ENCODE data around the gene RBBP8NL.

Gene RBBP8NL

DNA sequence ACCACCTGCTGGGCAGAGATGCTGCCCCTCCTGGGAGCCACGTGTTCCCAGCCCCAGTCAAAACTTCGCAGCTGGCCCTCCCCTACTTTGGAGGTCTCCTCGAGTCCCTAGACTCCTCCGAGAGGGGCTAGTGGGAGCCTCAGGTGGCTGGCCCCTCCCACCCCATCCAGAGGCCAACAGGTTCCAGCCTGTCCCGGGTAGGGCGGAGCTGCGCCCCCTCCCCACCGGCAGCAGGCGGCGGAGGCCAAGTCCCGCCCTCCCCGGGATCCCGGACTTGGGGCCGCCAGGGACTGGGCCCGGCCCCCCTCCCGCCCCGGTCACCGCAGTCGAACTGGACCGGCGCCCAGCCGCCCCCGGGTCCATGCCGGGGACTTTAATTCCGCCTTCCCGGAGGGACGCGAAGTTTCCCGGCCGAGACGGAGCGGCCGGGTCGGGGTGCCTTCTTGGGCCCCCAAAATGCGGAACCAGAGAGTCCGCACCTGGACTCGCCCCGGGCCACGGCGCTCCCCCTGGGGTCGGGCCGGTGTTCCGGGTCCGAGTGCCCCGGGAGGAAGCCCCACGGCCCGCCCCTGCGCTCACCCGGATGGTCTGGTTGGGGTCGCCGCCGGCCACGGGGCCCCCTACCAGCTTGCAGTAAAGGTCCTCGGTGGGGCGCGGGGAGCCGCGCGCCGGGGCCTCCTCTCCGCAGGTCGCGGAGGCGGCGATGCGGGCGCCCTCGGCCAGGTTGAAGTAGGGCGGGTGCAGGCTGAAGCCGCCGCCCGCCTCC is 60.8 kb downstream of the RBBP8NL start:
- TF ChIP-seq, protein P1, sequence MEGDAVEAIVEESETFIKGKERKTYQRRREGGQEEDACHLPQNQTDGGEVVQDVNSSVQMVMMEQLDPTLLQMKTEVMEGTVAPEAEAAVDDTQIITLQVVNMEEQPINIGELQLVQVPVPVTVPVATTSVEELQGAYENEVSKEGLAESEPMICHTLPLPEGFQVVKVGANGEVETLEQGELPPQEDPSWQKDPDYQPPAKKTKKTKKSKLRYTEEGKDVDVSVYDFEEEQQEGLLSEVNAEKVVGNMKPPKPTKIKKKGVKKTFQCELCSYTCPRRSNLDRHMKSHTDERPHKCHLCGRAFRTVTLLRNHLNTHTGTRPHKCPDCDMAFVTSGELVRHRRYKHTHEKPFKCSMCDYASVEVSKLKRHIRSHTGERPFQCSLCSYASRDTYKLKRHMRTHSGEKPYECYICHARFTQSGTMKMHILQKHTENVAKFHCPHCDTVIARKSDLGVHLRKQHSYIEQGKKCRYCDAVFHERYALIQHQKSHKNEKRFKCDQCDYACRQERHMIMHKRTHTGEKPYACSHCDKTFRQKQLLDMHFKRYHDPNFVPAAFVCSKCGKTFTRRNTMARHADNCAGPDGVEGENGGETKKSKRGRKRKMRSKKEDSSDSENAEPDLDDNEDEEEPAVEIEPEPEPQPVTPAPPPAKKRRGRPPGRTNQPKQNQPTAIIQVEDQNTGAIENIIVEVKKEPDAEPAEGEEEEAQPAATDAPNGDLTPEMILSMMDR (conservative IDR thresholded peaks at IDR 0.05; ENCODE audit: low read depth, low read length) = no peak
- peak overlapping the region; percentile 86 for H3K4me3 ChIP-seq (ENCODE audit: low read length)
- no peak for DNase-seq (ENCODE audit: low read depth)

DNA sequence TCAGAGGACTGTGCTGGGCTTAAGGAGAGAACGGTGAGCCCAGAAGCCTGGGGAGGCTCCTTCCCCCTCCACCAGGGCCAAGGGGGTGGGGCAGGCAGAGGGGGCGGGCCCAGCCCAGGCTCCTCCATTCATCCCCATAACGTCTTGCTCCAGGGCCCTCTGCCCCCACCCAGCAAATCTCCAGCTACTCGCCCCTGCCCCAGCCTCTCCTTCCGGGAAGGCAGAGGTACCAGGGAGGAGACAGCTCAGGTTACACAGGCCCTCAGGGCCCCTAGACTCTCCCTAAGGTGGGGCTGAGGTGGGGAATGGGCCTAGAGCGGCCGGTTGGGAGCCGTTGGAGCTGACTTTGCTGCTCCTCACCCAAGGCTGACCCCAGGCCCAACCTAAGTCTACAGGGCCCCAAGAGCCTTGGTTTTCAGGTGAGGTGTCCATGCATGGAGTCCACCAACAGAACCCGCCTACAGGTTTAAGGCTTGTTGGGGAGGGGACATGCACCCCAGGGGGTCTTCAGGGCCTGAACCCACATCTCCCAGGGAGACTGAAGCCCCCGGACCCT is 61.4 kb downstream of the RBBP8NL start:
- TF ChIP-seq, protein P1 (conservative IDR thresholded peaks at IDR 0.05; ENCODE audit: low read depth, low read length) = no peak
- no peak for DNase-seq (ENCODE audit: low read depth)
- peak overlapping the region; percentile 86 for H3K4me3 ChIP-seq (ENCODE audit: low read length)

DNA sequence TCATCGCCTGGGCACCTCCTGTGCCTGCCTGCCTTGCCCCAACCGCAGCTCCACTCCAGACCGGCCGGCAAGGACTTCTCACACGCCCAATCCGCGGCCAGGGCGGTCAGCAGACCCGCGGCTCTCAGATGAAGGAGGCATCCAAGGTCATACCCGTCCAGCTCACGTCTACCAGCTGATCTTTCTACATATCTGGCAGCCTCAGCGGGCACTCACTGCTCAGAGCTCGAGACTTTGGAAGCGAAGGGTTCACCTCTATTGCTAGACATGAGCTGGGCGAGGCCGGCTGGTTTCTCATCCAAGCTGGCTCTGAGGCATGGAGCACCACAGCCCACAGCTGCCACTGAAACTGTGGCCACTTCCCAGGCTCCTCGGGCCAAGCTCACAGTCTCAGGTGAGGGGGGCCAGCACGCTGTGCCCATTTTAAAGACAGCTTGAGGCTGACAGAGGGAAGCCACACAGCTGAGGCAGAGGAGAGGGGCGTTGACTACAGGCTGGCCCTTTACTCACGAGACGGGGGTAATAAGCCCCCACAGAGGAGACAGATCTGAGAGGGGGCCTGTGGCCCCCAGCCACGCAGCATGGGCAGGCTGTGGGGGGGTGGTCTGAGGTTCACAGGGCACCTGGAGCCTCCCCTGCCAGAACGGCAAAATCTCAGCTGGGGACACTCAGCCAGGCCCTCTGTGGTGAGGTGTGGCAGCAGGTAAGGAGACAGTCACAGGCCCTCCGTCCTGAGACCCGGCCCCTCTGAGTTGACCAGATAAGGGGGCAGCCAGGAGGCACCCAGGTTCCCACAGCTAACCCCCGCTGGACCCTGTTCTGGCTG is 62.2 kb downstream of the RBBP8NL start:
- no peak for DNase-seq (ENCODE audit: low read depth)
- TF ChIP-seq, protein P1 (conservative IDR thresholded peaks at IDR 0.05; ENCODE audit: low read depth, low read length) = no peak
- peak overlapping the region; percentile 86 for H3K4me3 ChIP-seq (ENCODE audit: low read length)

DNA sequence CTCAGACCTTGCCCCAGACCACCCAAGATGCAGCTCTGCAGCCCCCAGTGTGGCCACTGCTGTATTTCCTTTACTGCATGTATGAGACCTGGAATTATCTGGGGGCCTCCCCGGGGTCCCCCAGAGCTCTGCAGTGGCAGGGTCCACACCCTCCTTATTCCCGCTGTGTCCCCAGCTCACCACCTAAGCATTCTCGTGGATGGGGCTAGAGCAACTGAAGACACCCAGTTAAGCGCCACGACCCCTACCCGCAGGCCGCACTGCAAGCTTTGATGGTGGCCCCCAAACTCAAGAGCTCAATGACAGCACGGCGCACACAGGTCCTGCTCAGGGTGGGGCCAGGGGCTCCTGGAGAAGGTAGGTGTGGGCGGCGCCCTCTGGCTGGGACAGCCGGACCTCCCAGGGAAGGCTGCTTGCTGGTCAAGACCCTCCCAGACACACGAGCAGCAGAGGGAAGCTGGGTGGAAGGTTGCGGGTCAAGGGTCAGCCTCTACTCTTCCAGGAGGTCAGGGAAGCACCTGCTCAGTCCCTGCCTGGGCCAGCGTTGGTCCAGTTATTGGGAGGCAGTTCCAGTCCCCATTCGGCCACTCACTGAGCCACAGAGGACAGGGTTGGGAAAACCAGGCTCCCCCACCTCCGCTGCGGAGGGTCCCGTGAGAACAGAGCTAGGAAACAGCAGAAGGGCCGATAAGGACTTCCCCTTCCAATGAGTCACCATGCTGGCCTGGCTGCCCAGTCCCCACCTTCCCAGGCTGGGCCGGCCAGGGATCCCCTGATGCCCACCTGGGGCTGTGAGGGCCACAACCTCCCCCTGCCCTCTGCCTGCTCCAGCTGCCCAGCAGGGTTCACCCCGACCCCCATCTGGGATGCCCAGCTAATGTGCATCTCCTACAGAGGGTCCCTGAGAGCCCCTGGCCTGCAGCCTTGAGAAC is 63.2 kb downstream of the RBBP8NL start:
- TF ChIP-seq, protein P1 (conservative IDR thresholded peaks at IDR 0.05; ENCODE audit: low read depth, low read length) = no peak
- H3K4me3 ChIP-seq (ENCODE audit: low read length) = peak overlapping the region; percentile 86
- DNase-seq (ENCODE audit: low read depth) = no peak

DNA sequence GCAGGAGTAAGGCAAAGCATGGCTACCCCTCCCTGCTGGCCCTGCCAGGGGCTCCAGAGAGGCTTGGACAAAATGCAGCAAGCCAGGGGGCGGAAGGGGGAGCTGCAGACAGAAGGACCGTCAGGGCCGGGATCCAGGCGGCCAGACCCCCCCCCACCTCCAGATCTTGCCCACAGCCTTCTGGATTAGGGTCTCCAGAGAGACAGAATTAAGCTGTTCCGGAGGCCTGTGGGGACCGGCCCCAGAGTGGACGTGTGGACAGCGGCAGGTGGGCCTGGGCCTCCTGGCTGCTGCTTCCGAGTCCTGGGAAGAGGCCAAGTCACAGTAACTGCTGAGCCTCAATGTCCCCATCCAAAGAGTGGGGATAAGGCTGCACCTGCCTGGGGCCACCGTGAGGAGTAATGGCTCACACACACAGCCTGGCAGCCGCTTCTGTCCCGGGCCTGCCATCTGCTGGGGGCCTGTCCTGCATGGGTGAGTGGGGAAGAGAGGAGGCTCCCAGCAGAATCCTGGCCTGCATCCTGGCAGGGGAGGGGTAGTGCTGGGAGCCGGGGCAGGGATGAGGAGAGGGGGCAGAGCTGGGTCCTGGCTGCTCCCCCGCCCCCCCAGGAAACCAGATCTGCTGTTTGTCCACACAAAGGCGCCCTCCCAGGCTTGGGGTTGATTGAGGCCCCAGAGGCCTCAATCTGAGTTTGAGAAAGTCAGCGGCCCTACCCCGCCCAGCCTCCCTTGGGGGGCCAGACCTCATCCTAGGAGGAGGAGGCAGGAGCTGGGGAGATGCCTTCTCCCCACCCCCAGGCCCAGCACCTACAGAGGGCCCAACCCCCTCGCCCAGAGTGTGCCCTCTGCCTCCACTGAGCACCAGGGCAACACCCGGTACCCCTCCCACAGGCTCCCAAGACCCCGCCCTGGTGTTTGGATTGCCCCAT is 64.1 kb downstream of the RBBP8NL start:
- no peak for DNase-seq (ENCODE audit: low read depth)
- TF ChIP-seq, protein P1 (conservative IDR thresholded peaks at IDR 0.05; ENCODE audit: low read depth, low read length) = peak; percentile 59
- no peak overlapping the region for H3K4me3 ChIP-seq (ENCODE audit: low read length)

DNA sequence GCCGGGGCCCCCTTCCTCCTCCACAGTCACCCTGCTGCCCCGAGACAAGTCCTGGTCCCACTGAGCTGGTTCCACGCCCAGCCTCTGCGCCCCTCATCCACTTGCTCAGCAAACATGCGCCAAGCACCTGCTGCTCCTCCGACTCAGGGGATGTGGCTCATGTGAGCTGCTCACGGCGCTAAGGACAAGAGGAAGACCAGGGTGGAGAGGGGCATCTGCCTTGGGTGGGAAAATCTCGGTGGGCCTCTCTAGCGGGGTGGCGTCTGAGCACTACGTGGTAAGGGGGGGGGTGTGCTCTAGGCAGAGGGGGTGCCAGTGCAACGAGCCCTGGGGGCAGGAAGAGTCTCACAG is 64.8 kb downstream of the RBBP8NL start:
- H3K4me3 ChIP-seq (ENCODE audit: low read length) = no peak overlapping the region
- TF ChIP-seq, protein P1 (conservative IDR thresholded peaks at IDR 0.05; ENCODE audit: low read depth, low read length) = no peak
- DNase-seq (ENCODE audit: low read depth) = no peak

Data from retinal pigment epithelial cell (primary cell).